AG04450 (cell line): ENCODE results near the gene TRIM7. TPM values are rescaled to one million over a fixed set of nuclear protein-coding genes. Genes with fewer than 3 reads are reported as not detected.
"Not testable (repeated sequence)": the region's sequence is repeated elsewhere in the genome, so short reads cannot be mapped to it uniquely, and the experiment has no call there.

Experiments used
- CTCF ChIA-PET: fragments of 300-600, 350-600 bp; formaldehyde crosslinking; extraction: SDS; loops from one replicate; lab custom pipeline; 2022; ENCODE audit warnings: antibody characterized with exemption, inconsistent platforms; lab: Charles Lee
- POLR2A ChIA-PET: fragments of 350-600 bp; formaldehyde crosslinking; extraction: SDS; loops from one replicate; lab custom pipeline; 2021; ENCODE audit warnings: antibody characterized with exemption, inconsistent platforms; lab: Yijun Ruan, JAX
- DNase-seq: peaks from one replicate; pipeline ENCODE4 v3.0.0-alpha.2; 2011; ENCODE audit warnings: low read depth, low spot score
- H3K27ac ChIP-seq: one replicate; pipeline ENCODE4 v1.5.1; 2012; ENCODE audit warnings: low read depth, low read length, control low read depth
- H3K27me3 ChIP-seq: one replicate; pipeline ENCODE4 v1.6.0; 2012; ENCODE audit warnings: low read length; ENCODE audit not compliant: control insufficient read depth, insufficient read depth
- H3K4me3 ChIP-seq: 2 replicates; pipeline ENCODE4 v1.5.1; 2011; ENCODE audit warnings: mild to moderate bottlenecking, low read depth, low read length, control low read depth
- H3K9me3 ChIP-seq: 2 replicates; pipeline ENCODE4 v1.5.1; 2012; ENCODE audit warnings: low read length; ENCODE audit not compliant: control insufficient read depth, insufficient read depth
- polyA plus RNA-seq: library from polyadenylated mRNA; depleted of rRNA; stranded (reverse); fragments of >200 nt; gene quantifications from 2 replicates; pipeline ENCODE4 v1.2.3, GENCODE V29; 2011
- TF ChIP-seq, protein P1 (sequence below): IDR thresholded peaks from 2 replicates; pipeline ENCODE4 v1.5.1; 2011; ENCODE audit warnings: low read depth, low read length, control low read depth, inconsistent platforms

TRIM7 gene
- polyA plus RNA-seq, 1 experiment: 1.1 TPM

GRCh38 chr5:181218795-181219124, 13.8 kb upstream of the TRIM7 start:
- DNase-seq: no peak
- TF ChIP-seq, protein P1, sequence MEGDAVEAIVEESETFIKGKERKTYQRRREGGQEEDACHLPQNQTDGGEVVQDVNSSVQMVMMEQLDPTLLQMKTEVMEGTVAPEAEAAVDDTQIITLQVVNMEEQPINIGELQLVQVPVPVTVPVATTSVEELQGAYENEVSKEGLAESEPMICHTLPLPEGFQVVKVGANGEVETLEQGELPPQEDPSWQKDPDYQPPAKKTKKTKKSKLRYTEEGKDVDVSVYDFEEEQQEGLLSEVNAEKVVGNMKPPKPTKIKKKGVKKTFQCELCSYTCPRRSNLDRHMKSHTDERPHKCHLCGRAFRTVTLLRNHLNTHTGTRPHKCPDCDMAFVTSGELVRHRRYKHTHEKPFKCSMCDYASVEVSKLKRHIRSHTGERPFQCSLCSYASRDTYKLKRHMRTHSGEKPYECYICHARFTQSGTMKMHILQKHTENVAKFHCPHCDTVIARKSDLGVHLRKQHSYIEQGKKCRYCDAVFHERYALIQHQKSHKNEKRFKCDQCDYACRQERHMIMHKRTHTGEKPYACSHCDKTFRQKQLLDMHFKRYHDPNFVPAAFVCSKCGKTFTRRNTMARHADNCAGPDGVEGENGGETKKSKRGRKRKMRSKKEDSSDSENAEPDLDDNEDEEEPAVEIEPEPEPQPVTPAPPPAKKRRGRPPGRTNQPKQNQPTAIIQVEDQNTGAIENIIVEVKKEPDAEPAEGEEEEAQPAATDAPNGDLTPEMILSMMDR: no peak
- ChIA-PET POLR2A (no interaction called here), CTCF (no interaction called here)
- peak overlapping the region; percentile 50 for H3K4me3 ChIP-seq
- H3K27ac ChIP-seq: no peak overlapping the region
- peaks cover 3% of the 10 kb centered on the region for H3K27me3 ChIP-seq
- H3K9me3 ChIP-seq: no peaks in the 10 kb centered on the region; the same call in 1 of the 2 replicates

DNA sequence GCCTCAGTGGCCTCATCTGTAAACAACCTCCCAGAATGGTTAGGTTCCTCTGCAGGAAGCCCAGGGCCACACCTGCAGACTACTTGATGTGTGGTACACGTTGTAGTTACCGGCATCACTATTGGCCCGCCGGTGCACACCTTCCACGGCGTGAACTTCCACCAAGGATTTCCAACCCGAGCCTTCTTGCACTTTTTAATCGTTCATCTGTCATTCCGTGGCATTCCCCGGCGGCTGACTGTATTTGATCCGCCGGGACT, 12.7 kb upstream of the TRIM7 start:
- DNase-seq: no peak
- Histone ChIP-seq H3K27ac (peak overlapping the region; percentile 31), H3K9me3 (no peaks in the 10 kb centered on the region; the same call in 1 of the 2 replicates), H3K4me3 (peak overlapping the region; percentile 56), H3K27me3 (peaks cover 3% of the 10 kb centered on the region)
- CTCF ChIA-PET: no interaction called here
- POLR2A ChIA-PET: interaction anchor here (0.9 kb wide), 1 partner anchor 26 kb away, joined by 3 read pairs; no protein-coding TSS in a partner anchor
- TF ChIP-seq, protein P1: no peak

- H3K27me3 ChIP-seq: peaks cover 3% of the 10 kb centered on the region
- H3K27ac ChIP-seq: peak overlapping the region; percentile 31
- ChIA-PET POLR2A (interaction anchor here (0.9 to 1.8 kb wide), 2 partner anchors 10 to 26 kb away, joined by 3 to 4 read pairs; no protein-coding TSS in a partner anchor), CTCF (no interaction called here)
- TF ChIP-seq, protein P1: no peak
- DNase-seq: no peak
- H3K4me3 ChIP-seq: peak overlapping the region; percentile 56
- no peaks in the 10 kb centered on the region; the same call in 1 of the 2 replicates for H3K9me3 ChIP-seq
Observed at GRCh38 chr5:181217111-181217802, 12.3 kb upstream of the TRIM7 start.

DNA sequence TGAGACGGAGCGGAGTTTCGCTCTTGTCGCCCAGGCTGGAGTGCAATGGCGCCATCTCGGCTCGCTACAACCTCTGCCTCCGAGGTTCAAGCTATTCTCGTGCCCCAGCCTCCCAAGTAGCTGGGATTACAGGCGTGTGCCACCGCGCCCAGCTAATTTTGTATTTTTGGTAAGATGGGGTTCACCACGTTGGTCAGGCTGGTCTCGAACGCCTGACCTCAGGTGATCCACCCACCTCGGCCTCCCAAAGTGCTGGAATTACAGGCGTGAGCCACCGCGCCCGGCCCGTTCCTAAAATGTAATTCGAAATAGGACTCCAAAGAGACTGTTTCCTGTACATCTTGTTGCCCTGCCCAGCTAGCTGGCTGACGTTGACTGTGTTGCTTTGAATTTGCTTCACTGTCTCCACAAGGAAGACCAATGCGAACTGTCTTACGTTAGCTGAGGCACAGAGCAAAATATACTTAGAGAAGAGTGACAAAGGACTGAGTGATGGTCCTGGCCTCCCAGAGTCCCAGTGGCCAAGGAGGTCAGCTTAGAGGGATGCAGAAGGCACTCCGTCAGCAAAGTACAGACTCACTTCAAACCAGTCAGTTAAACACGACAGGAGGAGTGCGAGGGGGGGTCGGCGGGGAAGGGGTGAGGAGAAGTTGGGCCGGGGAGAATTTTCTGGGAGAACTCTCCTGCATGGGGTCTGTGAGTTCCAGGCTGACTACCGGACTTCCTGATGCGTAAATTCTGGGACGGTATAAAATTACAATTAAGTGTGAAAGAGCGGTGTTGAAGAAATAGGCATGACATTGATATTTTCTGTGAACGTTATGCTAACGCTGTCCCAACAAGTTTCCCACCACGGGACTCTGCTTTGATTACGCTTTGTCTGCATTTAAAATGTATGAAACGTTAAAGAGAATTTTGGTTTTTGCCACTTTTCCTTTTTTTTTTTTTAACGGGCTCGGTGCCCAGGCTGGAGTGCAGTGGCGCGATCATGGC, 11.3 kb upstream of the TRIM7 start:
- H3K27ac ChIP-seq: no peak overlapping the region
- H3K27me3 ChIP-seq: peaks cover 3% of the 10 kb centered on the region
- ChIA-PET POLR2A (interaction anchor here (1.8 kb wide), 1 partner anchor 9 kb away, joined by 4 read pairs; no protein-coding TSS in a partner anchor), CTCF (no interaction called here)
- H3K9me3 ChIP-seq: no peaks in the 10 kb centered on the region; the same call in 1 of the 2 replicates
- TF ChIP-seq, protein P1: no peak
- H3K4me3 ChIP-seq: peak overlapping the region; percentile 38
- DNase-seq: no peak

DNA sequence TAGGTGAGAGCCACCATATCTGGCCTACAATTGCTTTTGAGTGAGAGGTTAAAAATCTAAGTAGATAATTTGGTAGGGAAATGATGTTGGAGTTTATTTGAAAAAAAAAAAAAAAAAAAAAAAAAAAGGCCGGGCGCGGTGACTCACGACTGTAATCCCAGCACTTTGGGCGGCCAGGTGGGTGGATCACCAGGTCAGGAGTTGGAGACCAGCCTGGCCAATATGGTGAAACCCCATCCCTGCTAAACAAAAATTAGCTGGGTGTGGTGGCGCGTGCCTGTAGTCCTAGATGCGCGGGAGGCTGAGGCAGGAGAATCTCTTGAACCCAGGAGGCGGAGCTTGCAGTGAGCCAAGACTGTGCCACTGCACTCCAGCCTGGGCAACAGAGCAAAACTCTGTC, 9.3 kb upstream of the TRIM7 start:
- DNase-seq, H3K4me3 ChIP-seq, H3K27ac ChIP-seq, H3K27me3 ChIP-seq, CTCF ChIA-PET, H3K9me3 ChIP-seq: not testable (repeated sequence)
- POLR2A ChIA-PET: interaction anchor here (0.8 kb wide), 1 partner anchor 22 kb away, joined by 4 read pairs; no protein-coding TSS in a partner anchor
